ENCODE data around the gene MRPS7. TPM values are rescaled to one million over a fixed set of nuclear protein-coding genes. Genes with fewer than 3 reads are reported as not detected.

Gene MRPS7
- total RNA-seq, 1 donor from 2014 or later: 42.6 TPM

DNA sequence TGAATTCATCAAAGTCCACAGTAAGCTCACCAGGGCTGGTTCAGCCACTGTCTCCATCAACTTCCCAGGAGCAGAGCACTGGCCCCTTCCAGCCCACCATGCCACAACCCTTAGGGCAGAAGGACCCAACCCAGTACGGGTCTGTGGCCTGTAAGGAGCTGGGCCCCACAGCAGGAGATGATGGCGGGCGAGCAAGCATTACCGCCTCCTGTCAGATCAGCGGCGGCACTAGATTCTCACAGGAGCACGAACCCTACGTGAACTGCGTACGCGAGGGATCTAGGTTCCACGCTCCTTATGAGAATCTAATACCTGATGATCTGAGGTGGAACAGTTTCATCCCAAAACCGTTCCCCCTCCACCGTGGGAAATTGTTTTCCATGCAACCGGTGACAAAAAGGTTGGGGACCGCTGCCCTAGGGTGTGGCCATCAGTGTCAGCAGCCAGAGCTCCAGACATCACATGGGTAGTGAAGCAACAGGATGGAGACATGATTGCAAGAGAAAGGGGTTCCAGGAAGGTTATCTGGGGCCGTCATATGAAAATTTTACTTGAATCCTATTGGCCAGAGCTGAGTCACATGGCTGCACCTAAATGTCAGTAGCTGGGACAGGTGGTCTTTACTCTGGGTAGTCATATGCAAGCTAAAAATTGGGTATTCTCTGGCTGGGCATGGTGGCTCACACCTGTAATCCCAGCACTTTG is 40.0 kb downstream of the MRPS7 start:
- no peak for DNase-seq (ENCODE audit: extremely low read depth, low read depth, low spot score)

DNA sequence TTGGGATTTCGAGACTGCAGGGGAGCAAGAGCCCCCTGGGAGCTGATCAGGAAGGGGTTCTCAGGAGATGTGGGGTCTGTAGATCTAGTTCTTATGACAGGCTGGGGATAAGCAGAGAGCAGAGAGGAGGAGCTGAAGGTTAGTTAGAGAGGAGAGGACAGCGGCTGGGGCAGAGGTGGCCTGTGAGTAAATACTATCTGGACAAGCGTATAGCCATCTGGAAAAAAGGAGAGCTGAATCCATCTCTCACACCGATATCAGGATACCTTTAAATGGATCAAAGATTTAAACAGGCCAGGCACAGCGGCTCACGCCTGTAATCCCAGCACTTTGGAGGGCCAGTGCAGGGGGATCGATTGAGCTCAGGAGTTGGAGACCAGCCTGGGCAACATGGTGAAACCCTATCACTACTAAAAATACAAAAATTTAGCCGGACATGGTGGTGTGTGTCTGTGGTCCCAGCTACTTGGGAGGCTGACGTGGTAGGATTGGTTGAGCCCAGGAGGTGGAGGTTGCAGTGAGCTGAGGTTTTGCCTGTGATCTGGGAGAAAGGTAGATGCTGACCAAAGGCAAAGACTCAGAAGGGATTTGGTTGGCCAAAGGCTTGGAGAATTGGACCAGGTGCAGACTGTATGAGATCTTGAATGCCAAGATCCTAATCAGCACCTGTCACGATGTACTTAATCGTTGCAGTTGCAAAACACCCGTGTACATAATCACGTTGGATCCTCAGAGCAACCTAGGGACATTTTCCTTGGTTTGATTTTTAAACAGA is 46.5 kb downstream of the MRPS7 start:
- no peak for DNase-seq (ENCODE audit: extremely low read depth, low read depth, low spot score)

DNA sequence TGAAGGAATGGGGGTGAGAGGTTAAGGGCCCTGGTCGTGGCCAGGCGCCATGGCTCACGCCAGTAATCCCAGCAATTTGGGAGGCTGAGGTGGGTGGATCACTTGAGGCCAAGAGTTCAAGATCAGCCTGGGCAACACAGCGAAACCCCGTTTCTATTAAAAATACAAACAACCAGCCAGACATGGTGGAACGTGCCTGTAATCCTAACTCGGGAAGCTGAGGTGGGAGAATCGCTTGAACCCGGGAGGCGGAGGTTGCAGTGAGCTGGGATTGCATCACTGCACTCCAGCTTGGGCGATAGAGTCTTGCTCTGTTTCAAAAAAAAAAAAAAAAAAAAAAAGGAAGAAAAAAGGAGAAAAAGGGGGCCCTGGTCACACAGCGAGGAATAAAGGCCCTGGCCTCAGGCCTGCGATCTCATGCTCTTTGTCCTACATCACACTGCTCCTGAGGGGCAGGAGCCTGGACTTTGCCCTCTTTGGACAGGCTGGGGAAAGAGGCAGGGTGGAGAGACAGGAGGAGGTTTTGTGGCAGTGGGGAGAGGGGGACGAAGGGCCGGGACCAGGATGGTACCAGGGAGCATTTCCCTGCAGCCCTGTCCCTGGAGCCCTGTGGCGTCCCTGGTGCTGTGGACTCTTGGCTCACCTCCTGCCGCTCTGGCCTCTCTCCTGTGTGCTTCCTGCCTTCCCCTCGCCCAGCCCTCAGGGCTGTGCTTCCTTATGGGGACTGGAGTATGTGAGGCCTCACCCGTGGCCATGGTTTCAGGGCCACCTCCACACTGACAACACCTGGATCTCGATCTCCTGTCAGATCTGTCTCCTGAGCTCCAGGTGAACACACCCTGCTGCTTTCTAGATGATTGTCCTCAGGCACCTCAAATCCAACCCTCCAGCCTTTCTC is 47.3 kb downstream of the MRPS7 start:
- no peak for DNase-seq (ENCODE audit: extremely low read depth, low read depth, low spot score)

DNA sequence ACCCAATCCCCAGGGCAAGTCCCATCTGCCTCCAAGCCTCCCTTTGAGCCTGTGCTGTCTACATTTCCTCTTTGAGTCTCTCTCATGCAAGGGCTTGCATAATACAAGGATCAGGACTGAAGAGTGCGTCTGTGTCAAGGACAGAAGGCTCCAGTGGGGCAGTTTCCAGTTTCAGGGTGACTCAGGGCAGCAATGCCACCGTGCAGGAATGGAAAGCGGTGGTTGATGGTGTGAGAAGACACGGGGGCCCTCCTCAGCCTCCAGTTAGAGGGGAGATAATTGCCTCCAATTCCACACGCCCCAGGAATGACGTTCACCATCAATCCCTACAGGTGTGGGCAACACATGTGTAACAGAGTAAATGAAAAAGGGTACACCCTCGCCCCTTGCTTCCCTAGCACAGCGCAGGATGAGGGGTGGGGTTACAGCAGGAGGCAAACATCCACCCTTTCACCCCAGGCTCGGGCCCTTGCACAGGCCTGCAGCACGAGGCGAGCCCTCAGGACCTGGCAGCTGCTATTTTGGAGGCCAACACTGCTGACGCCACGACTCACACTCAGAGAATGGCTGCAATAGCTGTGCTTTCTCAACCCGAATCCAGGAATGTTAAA is 52.4 kb downstream of the MRPS7 start:
- no peak for DNase-seq (ENCODE audit: extremely low read depth, low read depth, low spot score)

DNA sequence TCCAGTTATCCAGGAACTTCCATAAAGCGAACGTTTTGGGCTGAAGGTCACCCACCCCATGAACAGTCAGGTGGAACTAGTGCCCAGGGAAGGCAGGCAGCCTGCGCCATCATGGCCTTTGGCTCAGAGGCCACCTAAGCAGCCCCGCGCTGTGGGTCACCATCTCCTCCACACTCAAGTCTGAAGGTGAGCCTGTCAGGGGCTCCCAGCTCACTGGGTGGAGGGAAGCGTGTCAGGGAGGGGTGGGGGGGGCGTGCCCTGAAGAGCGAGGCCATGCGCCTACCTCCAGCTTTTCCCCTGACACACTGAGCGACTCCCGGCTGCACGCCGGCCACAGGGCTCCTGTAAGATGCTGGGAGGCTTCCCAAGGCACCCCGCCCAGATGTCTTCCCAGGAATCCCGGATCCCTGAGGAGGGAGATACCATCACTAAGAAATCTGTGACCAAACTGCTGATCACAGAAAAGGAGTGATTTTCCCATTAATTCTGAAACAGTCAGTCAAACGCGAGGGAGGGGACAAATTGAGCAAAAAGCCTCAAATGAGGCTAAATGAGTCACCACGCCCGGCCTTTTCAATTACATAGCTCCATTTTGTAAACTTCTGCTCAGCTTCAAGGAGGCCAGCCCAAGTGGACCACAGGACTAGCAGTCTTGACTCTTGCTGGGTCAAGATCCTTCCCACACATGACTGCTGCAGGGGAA is 54.0 kb downstream of the MRPS7 start:
- DNase-seq (ENCODE audit: extremely low read depth, low read depth, low spot score): no peak

Other genes with a start within 250 kb of the MRPS7 start
- 38.7 and 49.7 TPM in 2 replicates for gene MRPL58, start 249.2 kb upstream of the MRPS7 start, total RNA-seq
- 228 and 300 TPM in 2 replicates for gene ATP5PD, start 214.9 kb upstream of the MRPS7 start, total RNA-seq
- gene KCTD2, start 214.7 kb upstream of the MRPS7 start, total RNA-seq: 18.6 and 21.0 TPM in 2 replicates
- gene SLC16A5, start 173.9 kb upstream of the MRPS7 start, total RNA-seq: 5.7 and 7.1 TPM in 2 replicates
- gene ARMC7, start 151.9 kb upstream of the MRPS7 start, total RNA-seq: 8.9 and 9.7 TPM in 2 replicates
- 41.5 and 62.0 TPM in 2 replicates for gene NT5C, start 130.1 kb upstream of the MRPS7 start, total RNA-seq
- gene JPT1, start 107.4 kb upstream of the MRPS7 start, total RNA-seq: 257 and 318 TPM in 2 replicates
- gene SUMO2, start 78.9 kb upstream of the MRPS7 start, total RNA-seq: 80.6 and 95.5 TPM in 2 replicates
- 30.0 and 35.1 TPM in 2 replicates for gene NUP85, start 56.2 kb upstream of the MRPS7 start, total RNA-seq
- gene GGA3, start 273 bp upstream of the MRPS7 start, total RNA-seq: 27.0 and 32.5 TPM in 2 replicates
- 21.9 and 25.5 TPM in 2 replicates for gene MIF4GD, start 9.4 kb downstream of the MRPS7 start, total RNA-seq
- gene SLC25A19, start 27.6 kb downstream of the MRPS7 start, total RNA-seq: 5.8 and 11.7 TPM in 2 replicates
- gene GRB2, start 143.8 kb downstream of the MRPS7 start, total RNA-seq: 86.8 and 141 TPM in 2 replicates
- gene TMEM94, start 194.8 kb downstream of the MRPS7 start, total RNA-seq: 33.1 and 63.9 TPM in 2 replicates

All from glomerular endothelial cell (primary cell).